ENCODE measurements around the gene CDC42BPA. TPM values are rescaled to one million over a fixed set of nuclear protein-coding genes. Genes with fewer than 3 reads are reported as not detected.
"Not testable (repeated sequence)": the region's sequence is repeated elsewhere in the genome, so short reads cannot be mapped to it uniquely, and the experiment has no call there.

CDC42BPA gene
- total RNA-seq, 2 donors from 2014 or later = 35.3 to 41.0 TPM

GRCh38 chr1:227058321-227058751 lies 260.0 kb downstream of the CDC42BPA start:
- DNase-seq = no peak
- intact Hi-C loops (cut with DNase I) = no loop called here
- ATAC-seq = no peak

- intact Hi-C loops (cut with DNase I) = no loop called here
- DNase-seq = no peak
- no peak for ATAC-seq
Observed at GRCh38 chr1:227049253-227049652, 269.0 kb downstream of the CDC42BPA start.

- intact Hi-C loops (cut with DNase I) = no loop called here
- ATAC-seq = no peak
- DNase-seq = no peak
Observed at GRCh38 chr1:227043755-227044154, 274.5 kb downstream of the CDC42BPA start.

GRCh38 chr1:227042292-227042691 lies 276.0 kb downstream of the CDC42BPA start:
- DNase-seq (no peak), ATAC-seq (no peak)
- intact Hi-C loops (cut with DNase I) = no loop called here

GRCh38 chr1:227038401-227038800 lies 279.9 kb downstream of the CDC42BPA start:
- intact Hi-C loops (cut with DNase I) = no loop called here
- DNase-seq = no peak
- no peak for ATAC-seq

- no peak for DNase-seq
- ATAC-seq = no peak
- intact Hi-C loops (cut with DNase I) = no loop called here
Observed at GRCh38 chr1:227037121-227037520, 281.2 kb downstream of the CDC42BPA start.

- ATAC-seq (no peak), DNase-seq (no peak)
- intact Hi-C loops (cut with DNase I) = no loop called here
Observed at GRCh38 chr1:227035316-227035715, 283.0 kb downstream of the CDC42BPA start.

- intact Hi-C loops (cut with DNase I) = no loop called here
- ATAC-seq (no peak), DNase-seq (no peak)
Observed at GRCh38 chr1:227033880-227034279, 284.4 kb downstream of the CDC42BPA start.

GRCh38 chr1:227032396-227032795 lies 285.9 kb downstream of the CDC42BPA start:
- ATAC-seq = no peak
- DNase-seq = no peak
- intact Hi-C loops (cut with DNase I) = no loop called here

- DNase-seq (no peak), ATAC-seq (no peak)
- intact Hi-C loops (cut with DNase I) = no loop called here
Observed at GRCh38 chr1:227016990-227017389, 301.3 kb downstream of the CDC42BPA start.

GRCh38 chr1:227010645-227011044 lies 307.6 kb downstream of the CDC42BPA start:
- DNase-seq = no peak
- intact Hi-C loops (cut with DNase I) = no loop called here
- ATAC-seq = no peak

- intact Hi-C loops (cut with DNase I) = no loop called here
- ATAC-seq (no peak), DNase-seq (no peak)
Observed at GRCh38 chr1:227009937-227010336, 308.4 kb downstream of the CDC42BPA start.

GRCh38 chr1:227006226-227006796 lies 312.0 kb downstream of the CDC42BPA start:
- no peak for DNase-seq
- ATAC-seq = no peak
- intact Hi-C loops (cut with DNase I) = no loop called here

GRCh38 chr1:227004796-227005195 lies 313.5 kb downstream of the CDC42BPA start:
- ATAC-seq (no peak), DNase-seq (no peak)
- intact Hi-C loops (cut with DNase I) = no loop called here

GRCh38 chr1:227003165-227003564 lies 315.1 kb downstream of the CDC42BPA start:
- DNase-seq (no peak), ATAC-seq (no peak)
- intact Hi-C loops (cut with DNase I) = no loop called here

- no peak for DNase-seq
- no peak for ATAC-seq
- intact Hi-C loops (cut with DNase I) = no loop called here
Observed at GRCh38 chr1:227002531-227003049, 315.7 kb downstream of the CDC42BPA start.

- intact Hi-C loops (cut with DNase I); ATAC-seq; DNase-seq: not testable (repeated sequence)
Observed at GRCh38 chr1:226999579-226999978, 318.7 kb downstream of the CDC42BPA start.

- ATAC-seq (no peak), DNase-seq (no peak)
- intact Hi-C loops (cut with DNase I) = no loop called here
Observed at GRCh38 chr1:226995365-226996332, 322.6 kb downstream of the CDC42BPA start.

- no peak for DNase-seq
- intact Hi-C loops (cut with DNase I) = no loop called here
- ATAC-seq = no peak
Observed at GRCh38 chr1:226994586-226995364, 323.5 kb downstream of the CDC42BPA start.

All from left cardiac atrium (tissue), 4 donors.